Suprapubic skin (tissue), 4 donors: ENCODE results near the gene E2F8.
"Not testable (repeated sequence)": the region's sequence is repeated elsewhere in the genome, so short reads cannot be mapped to it uniquely, and the experiment has no call there.

ENCODE experiments used
- EP300 ChIP-seq: sonication (generic); formaldehyde crosslinking; IDR thresholded peaks from one replicate; pipeline ENCODE4 v1.6.1; 2017; ENCODE audit warnings: antibody characterized with exemption
- POLR2A ChIP-seq, 2 donors: fragments of 450-650 bp; IDR thresholded peaks; one replicate each; pipeline ENCODE4 v1.6.1; 2017; ENCODE audit warnings: antibody characterized with exemption in 2 of 2, mild to moderate bottlenecking in 2 of 2, moderate library complexity in 2 of 2
- POLR2AphosphoS5 ChIP-seq, 3 donors: sonication (generic); formaldehyde crosslinking; IDR thresholded peaks; one replicate each; pipeline ENCODE4 v1.6.1; 2017; ENCODE audit warnings: antibody characterized with exemption in 3 of 3
- TF ChIP-seq, protein P1 (sequence below), 2 donors: fragments of 200-600 bp in 1 of 2; fragments of 450-650 bp in 1 of 2; sonication (generic) in 1 of 2; IDR thresholded peaks; one replicate each; pipeline ENCODE4 v1.5.1; 2016 to 2019; ENCODE audit warnings: antibody characterized with exemption in 2 of 2, mild to moderate bottlenecking in 1 of 2, moderate library complexity in 1 of 2

- TF ChIP-seq, protein P1, sequence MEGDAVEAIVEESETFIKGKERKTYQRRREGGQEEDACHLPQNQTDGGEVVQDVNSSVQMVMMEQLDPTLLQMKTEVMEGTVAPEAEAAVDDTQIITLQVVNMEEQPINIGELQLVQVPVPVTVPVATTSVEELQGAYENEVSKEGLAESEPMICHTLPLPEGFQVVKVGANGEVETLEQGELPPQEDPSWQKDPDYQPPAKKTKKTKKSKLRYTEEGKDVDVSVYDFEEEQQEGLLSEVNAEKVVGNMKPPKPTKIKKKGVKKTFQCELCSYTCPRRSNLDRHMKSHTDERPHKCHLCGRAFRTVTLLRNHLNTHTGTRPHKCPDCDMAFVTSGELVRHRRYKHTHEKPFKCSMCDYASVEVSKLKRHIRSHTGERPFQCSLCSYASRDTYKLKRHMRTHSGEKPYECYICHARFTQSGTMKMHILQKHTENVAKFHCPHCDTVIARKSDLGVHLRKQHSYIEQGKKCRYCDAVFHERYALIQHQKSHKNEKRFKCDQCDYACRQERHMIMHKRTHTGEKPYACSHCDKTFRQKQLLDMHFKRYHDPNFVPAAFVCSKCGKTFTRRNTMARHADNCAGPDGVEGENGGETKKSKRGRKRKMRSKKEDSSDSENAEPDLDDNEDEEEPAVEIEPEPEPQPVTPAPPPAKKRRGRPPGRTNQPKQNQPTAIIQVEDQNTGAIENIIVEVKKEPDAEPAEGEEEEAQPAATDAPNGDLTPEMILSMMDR (IDR thresholded peaks at IDR 0.05), result not testable (repeated sequence)
- TF ChIP-seq EP300; POLR2A (IDR thresholded peaks at IDR 0.05); POLR2AphosphoS5 (IDR thresholded peaks at IDR 0.05): not testable (repeated sequence)
These were observed 32.5 kb upstream of the E2F8 start for GRCh38 chr11:19273219-19273618.
